T-helper 1 cell treated with Interleukin-12 subunit alpha and Interleukin-12 subunit beta and Interleukin-4 antibody, amounts not matched to agents 30 ng/mL and 1 ng/mL, for 36 hours (primary cell): ENCODE data around the gene ELOVL1. TPM values are rescaled to one million over a fixed set of nuclear protein-coding genes. Genes with fewer than 3 reads are reported as not detected.

Experiments
- intact Hi-C: fragments of 100-400 bp; cut with micrococcal nuclease; formaldehyde crosslinking; loops from one replicate; pipeline ENCODE4 v1.15.1; 2024
- total RNA-seq: library from RNA; stranded (reverse); gene quantifications from 2 replicates; pipeline ENCODE4 v1.2.3, GENCODE V29; 2022

The ELOVL1 gene
- total RNA-seq, 1 donor from 2014 or later: 78.9 TPM

GRCh38 chr1:43337588-43337987, 30.2 kb downstream of the ELOVL1 start, which contains the start of gene MPL:
MPL (plus strand) TSS chr1:43337818; CDS start chr1:43337849, 31 bp downstream.
- intact Hi-C loops: no loop called here

- intact Hi-C loops: no loop called here
These were observed 33.2 kb downstream of the ELOVL1 start for GRCh38 chr1:43334453-43335205.

GRCh38 chr1:43331688-43332087, 36.1 kb downstream of the ELOVL1 start:
- intact Hi-C loops: no loop called here

GRCh38 chr1:43329995-43330751, 37.6 kb downstream of the ELOVL1 start:
- intact Hi-C loops: no loop called here

GRCh38 chr1:43327549-43328292, 40.1 kb downstream of the ELOVL1 start:
- intact Hi-C loops: no loop called here

DNA sequence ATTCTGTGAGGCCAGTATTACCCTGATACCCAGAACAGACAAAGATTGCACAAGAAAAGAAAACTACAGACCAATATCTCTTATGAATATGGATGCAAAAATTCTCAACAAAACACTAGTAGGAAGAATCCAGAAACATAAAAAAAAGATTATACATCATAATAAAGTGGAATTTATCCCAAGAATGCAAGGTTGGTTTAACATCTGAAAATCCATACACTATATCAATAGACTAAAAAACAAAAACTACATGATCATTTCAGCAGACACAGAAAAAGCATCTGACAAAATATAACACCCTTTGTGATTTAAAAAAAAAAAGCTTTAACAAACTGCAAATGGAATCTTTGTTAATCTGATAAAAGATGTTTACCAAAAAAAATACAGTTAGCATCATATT, 42.4 kb downstream of the ELOVL1 start:
- intact Hi-C loops: no loop called here

DNA sequence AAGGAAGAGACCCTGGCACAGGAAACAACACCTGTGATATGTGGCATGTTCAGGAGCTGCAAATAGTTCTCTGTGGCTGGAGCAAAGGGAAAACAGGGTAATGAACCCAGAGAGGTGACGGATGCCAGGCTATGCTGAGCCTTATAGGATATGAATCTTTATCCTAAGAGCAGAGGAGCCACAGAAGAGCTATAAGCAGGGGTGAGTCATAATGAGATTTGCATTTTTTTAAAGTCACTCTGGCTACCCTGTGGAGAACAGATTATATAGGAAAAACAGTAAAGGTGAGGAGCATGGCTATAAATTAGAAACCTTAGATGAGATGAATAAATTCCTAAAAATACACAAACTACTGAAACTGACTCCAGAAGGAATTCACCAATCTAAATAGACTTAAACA, 43.0 kb downstream of the ELOVL1 start:
- intact Hi-C loops: no loop called here

DNA sequence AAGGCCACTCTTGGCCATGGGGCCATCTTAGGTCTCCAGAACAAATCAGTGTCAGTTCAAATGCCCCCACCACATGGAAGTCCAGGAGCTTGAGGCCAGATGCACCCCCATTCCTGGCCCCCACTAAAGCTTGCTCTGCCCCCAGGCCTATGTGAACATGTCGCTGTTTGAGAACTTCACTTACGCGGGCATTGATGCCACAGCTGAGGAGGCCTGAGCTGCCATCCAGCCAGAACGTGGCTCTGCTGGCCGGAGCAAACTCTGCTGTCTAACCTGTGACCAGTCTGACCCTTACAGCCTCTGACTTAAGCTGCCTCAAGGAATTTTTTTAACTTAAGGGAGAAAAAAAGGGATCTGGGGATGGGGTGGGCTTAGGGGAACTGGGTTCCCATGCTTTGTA, 45.3 kb downstream of the ELOVL1 start:
- intact Hi-C loops: no loop called here

GRCh38 chr1:43321331-43321891, 46.4 kb downstream of the ELOVL1 start:
- intact Hi-C loops: no loop called here

DNA sequence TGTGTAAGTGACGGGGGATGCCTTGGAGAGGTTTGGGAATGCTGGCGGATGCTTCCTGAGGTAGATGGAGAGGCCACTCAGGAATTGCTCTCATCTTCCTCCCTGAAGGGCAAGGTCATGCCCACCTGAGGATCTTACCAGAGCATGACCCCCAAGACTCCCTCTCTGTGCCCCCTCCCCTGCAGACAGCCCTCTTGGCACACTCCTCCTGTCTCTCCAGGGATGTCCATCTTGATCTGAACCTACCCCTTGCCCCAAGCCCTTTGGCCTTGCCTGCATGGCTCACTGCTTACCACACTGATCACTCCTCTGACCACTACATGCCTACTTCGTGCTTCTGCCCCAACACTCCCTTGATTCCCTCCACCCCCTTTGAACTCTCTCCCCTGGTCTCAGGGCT, 48.0 kb downstream of the ELOVL1 start:
- intact Hi-C loops: no loop called here

- intact Hi-C loops: no loop called here
These were observed 48.5 kb downstream of the ELOVL1 start for GRCh38 chr1:43319288-43319687.

DNA sequence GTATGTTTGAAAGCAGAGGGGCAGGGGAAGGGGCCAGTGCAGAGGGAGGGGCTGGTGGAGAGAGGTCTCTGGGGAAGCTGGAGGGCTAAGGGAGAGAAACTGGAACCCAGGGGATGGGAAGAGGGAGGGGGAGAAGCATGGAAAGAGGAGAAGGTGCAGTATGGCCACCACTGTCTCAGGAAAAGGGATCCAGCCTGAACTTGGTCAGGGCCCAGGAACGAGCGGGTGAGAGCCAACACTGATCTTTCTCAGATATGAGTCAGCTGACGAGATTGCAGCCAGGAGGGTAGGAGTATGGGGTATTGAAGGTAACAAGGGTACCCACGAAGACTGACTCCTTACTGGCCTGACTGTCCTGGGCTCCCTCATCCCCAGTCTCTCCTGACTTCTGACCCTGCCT, 49.0 kb downstream of the ELOVL1 start:
- intact Hi-C loops: no loop called here

GRCh38 chr1:43317817-43318471, 49.9 kb downstream of the ELOVL1 start:
- intact Hi-C loops: no loop called here

DNA sequence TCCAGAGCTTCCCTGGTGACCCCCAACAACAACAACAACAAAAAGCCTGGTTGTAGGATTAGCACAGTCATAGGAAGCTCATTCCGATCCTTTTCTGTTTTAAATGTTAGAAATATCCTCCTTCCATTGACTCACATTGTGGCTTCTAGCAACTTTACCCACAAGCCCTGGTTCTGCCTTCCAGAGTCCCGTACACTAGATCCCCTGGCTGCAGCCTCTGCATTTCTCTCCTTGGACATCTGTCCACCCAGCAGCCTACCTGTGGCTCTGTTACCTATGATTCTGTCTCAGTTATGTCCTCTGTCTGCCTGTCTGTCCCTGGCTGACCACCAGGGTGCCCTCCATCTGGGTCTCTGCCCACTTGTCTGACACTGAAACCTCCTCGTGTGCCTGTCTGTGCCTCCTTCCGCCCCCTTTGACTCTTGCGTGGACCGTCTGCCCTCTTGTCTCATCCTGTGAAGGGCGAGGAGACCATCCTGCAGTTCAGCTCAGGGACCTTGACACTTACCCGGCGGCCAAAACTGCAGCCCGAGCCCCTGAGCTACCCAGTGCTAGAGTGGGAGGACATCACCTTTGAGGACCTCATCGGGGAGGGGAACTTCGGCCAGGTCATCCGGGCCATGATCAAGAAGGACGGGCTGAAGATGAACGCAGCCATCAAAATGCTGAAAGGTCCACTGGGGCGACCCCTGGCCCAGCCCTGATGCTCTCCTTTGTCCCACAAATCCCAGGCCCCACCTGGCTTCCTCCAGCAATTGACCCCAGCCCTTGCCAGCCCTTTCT, 50.9 kb downstream of the ELOVL1 start:
- intact Hi-C loops: no loop called here

GRCh38 chr1:43315963-43316737, 51.7 kb downstream of the ELOVL1 start:
- intact Hi-C loops: no loop called here

DNA sequence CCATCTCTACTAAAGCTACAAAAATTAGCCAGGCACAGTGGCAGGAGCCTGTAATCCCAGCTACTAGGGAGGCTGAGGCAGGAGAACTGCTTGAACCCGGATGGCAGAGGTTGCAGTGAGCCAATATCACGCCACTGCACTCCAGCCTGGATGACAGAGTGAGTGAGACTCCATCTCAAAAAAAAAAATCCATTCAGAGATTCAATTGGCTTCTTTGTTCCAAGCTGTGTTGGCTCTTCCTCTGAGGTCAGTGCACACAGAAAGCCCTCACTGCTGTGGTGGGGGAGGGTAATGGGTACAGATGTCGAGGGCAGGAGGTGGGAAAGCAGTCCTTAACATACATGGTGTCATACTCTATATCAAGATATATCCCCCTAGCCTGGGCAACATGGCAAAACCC, 52.3 kb downstream of the ELOVL1 start:
- intact Hi-C loops: no loop called here

GRCh38 chr1:43314233-43314632, 53.6 kb downstream of the ELOVL1 start:
- intact Hi-C loops: no loop called here

DNA sequence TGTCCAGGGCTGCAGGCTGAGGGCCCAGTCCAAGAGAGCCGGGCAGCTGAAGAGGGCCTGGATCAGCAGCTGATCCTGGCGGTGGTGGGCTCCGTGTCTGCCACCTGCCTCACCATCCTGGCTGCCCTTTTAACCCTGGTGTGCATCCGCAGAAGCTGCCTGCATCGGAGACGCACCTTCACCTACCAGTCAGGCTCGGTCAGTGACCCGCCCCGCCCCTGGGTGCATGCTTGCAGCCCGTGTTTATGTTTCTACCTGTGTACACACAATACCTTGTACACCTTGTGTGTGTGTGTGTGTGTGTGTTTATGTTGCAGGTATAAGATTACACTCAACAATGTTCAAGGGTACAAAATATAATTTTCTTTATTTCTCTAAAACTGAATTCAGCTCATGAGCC, 54.0 kb downstream of the ELOVL1 start:
- intact Hi-C loops: no loop called here
